Retina (tissue), 1 donor: ENCODE results near the gene BCAS1.
A peak's percentile ranks its signal among the peaks of the same experiment; 100 is the strongest.

Experiments used
- DNase-seq: peaks from one replicate; pipeline ENCODE4 v3.0.0-alpha.2; 2016

BCAS1 gene

DNA sequence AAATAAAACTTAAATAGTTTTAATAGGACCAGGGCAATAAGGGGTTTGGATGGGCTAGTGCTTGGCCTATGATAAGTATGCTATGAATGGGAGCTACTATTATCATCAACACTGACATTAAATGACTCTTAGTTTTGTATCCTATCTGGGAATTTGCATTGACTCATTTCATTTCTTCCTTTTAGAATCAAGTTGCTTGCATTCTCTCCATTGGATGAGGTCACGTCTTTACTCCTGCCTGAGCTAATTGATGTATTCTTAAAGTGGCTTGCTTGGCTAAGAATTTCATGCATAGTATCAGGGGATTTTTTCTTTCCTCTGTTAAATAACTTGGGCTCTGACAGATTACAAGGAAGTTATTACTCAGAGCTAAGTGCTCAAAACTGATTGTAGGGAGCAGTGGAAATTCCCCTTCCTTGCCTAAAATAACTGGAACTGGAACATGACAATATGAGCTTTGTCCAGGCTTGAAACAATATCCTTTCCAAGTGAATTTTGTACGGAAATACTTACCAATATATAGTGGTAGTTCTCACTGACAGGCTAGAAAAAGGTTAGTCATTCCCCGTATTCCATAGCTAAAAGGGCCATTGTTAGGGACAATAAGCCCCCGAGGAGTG, 169.9 kb downstream of the BCAS1 start:
- no peak for DNase-seq

DNA sequence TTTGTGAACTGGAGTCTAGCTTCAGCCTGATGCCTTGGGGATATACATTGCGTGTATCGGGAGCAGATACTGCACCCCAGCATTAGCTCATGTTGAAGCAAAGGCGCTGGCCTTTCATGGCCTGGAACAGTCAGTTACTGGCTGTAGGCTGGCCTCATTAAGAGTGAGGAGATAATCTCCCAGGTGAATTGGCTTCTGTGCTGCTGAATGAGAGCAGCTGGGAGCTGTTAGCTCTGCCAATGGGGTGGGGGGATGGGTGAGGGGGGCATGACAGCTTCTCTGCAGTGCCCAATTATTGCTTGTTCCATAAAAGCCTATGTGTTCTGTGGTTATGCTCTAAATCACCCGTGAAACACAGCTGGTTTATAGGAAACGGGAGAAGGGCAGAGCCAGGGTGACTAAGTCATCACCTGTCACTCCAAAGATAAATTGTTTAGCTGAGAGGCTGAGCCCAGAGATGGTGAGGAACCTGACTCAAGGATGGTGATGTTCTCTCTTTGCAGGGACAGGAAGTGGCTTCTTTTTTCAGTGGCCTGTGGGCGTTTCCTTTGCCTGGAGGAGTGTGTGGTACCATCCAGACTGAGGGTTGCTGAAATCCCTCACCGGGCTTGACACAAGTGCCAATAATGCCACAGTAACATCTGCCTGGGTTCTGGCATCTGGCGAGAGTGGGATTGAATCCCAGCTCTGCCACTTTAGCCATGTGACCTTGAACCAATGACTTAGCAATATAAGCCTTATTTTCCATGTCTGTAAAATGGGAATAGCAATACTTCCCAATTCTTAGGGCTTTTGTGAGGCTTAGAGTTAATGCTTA, 170.8 kb downstream of the BCAS1 start:
- DNase-seq: peak; percentile 35

GRCh38 chr20:53898556-53898931, 171.8 kb downstream of the BCAS1 start:
- no peak for DNase-seq

DNA sequence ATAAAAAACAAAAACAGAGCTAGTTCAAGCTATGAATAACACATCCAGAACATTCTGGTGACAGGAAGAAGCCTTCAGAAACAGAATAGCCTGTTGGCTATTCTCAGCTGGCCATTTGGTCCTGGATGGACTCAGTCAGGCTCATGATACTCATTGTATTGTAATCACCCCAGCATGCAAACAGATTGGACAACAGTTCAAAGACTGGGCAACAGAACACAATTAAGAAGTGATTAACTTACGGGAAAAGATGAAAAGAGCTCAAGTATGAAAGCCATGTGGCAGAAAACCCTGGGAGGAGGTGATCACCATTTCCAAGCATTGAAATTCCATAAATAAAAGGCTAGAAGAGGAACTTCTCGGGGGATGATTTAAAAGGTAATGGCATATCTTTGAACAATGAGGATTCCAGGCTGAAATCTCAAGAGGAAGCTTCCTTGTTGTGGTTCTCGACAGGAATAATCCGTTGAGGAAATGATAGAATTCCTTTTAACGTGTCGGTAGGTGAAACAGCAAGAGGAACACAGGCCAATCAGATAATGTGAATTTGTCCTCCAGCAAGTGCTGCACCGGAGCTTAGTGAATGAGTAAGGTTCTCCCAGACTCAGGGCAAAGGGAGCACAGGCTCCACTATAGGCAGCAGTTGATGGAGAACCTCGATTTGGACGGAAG, 172.4 kb downstream of the BCAS1 start:
- no peak for DNase-seq

- no peak for DNase-seq
Observed at GRCh38 chr20:53896647-53897046, 173.7 kb downstream of the BCAS1 start.

GRCh38 chr20:53896041-53896440, 174.4 kb downstream of the BCAS1 start:
- no peak for DNase-seq

DNA sequence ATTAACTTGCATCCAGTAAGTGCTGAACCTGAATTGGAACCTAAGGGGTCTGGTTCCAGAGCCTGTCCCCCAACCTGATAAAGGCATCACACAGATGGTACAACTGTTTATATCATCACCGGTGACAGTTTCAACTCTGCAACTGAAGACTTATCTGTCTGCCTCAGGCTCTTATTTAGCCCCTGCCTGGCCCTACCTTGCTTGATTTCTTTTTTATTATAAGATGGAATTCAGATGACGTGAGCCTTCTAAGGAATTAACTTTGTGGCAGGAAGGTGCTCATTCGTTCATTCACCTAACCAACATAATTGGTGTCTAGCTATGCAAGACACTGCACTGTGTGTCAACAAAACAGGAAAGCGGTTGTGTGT, 175.0 kb downstream of the BCAS1 start:
- no peak for DNase-seq

- DNase-seq: no peak
Observed at GRCh38 chr20:53894707-53895384, 175.5 kb downstream of the BCAS1 start.
